Fibroblast of lung (primary cell): ENCODE results near the gene HBE1. TPM values are rescaled to one million over a fixed set of nuclear protein-coding genes. Genes with fewer than 3 reads are reported as not detected.

ENCODE experiments used
- DNase-seq, 2 donors: peaks; one replicate each; pipeline versions ENCODE4 v3.0.0 to v3.0.0-alpha.2; 2010; ENCODE audit warnings: low read depth in 2 of 2
- H2AFZ ChIP-seq: 2 replicates; pipeline ENCODE4 v1.5.1; 2012; ENCODE audit warnings: low read length, control low read depth, inconsistent platforms
- H3K27ac ChIP-seq: 2 replicates; pipeline ENCODE4 v1.5.1; 2011; ENCODE audit warnings: low read length, control low read depth; ENCODE audit not compliant: insufficient read depth
- H3K27me3 ChIP-seq: 2 replicates; pipeline ENCODE4 v1.5.1; 2011; ENCODE audit warnings: mild to moderate bottlenecking, low read length; ENCODE audit not compliant: control insufficient read depth, insufficient read depth
- H3K36me3 ChIP-seq: 2 replicates; pipeline ENCODE4 v1.5.1; 2011; ENCODE audit warnings: low read length; ENCODE audit not compliant: control insufficient read depth, insufficient read depth
- H3K4me1 ChIP-seq: 2 replicates; pipeline ENCODE4 v1.5.1; 2011; ENCODE audit warnings: low read length; ENCODE audit not compliant: control insufficient read depth, insufficient read depth; ENCODE audit errors: extremely low read depth
- H3K4me2 ChIP-seq: 2 replicates; pipeline ENCODE4 v1.5.1; 2011; ENCODE audit warnings: low read length, control low read depth; ENCODE audit not compliant: insufficient read depth; ENCODE audit errors: extremely low read depth
- H3K4me3 ChIP-seq, 4 experiments: fragments of 200-600 bp in 1 of 4; sonication (generic) in 1 of 4; replicated peaks in 1 of 4; 2 replicates each; pipeline ENCODE4 v1.5.1; 2011 to 2016; ENCODE audit warnings: low read length in 4 of 4, low read depth in 3 of 4, mild to moderate bottlenecking in 3 of 4, control low read depth in 2 of 4, inconsistent platforms in 1 of 4, mixed read lengths in 1 of 4; ENCODE audit not compliant: insufficient read depth in 1 of 4; ENCODE audit errors: control extremely low read depth in 1 of 4
- H3K79me2 ChIP-seq: 2 replicates; pipeline ENCODE4 v1.5.1; 2012; ENCODE audit warnings: mild to moderate bottlenecking, low read length, inconsistent platforms; ENCODE audit not compliant: control insufficient read depth, insufficient read depth
- H3K9ac ChIP-seq: 2 replicates; pipeline ENCODE4 v1.5.1; 2011; ENCODE audit warnings: mild to moderate bottlenecking, low read length, control low read depth; ENCODE audit not compliant: insufficient read depth
- H3K9me3 ChIP-seq: 2 replicates; pipeline ENCODE4 v1.5.1; 2012; ENCODE audit warnings: low read depth, low read length; ENCODE audit not compliant: control insufficient read depth, insufficient read depth
- H4K20me1 ChIP-seq: 2 replicates; pipeline ENCODE4 v1.5.1; 2011; ENCODE audit warnings: low read length; ENCODE audit not compliant: control insufficient read depth, insufficient read depth; ENCODE audit errors: extremely low read depth
- CTCF ChIP-seq, 2 donors: IDR thresholded peaks in 1 of 2; conservative IDR thresholded peaks in 1 of 2; 1 replicate in 1 of 2; 2 replicates in 1 of 2; pipeline ENCODE4 v1.5.1; 2011 to 2012; ENCODE audit warnings: low read length in 2 of 2, control low read depth in 1 of 2, inconsistent platforms in 1 of 2, low read depth in 1 of 2, mild to moderate bottlenecking in 1 of 2
- EZH2 ChIP-seq: IDR thresholded peaks from 2 replicates; pipeline ENCODE4 v1.5.1; 2012; ENCODE audit warnings: low read length, control low read depth, mild to moderate bottlenecking; ENCODE audit errors: missing control alignments
- polyA plus RNA-seq, 2 donors: library from polyadenylated mRNA; depleted of rRNA in 1 of 2; stranded (reverse) in 1 of 2; unstranded in 1 of 2; fragments of >200 nt; gene quantifications; 2 replicates each; pipeline ENCODE4 v1.2.1, GENCODE V29; 2011 to 2012; ENCODE audit warnings: missing spikeins in 1 of 2
- total RNA-seq: library from RNA; depleted of rRNA; stranded (reverse); fragments of >200 nt; gene quantifications from 2 replicates; pipeline ENCODE4 v1.2.1, GENCODE V29; 2014

The HBE1 gene
- total and polyA plus RNA-seq, 2 donors (not counting 1 experiment from before 2014, with no cell fraction given) = 0.33 to 3.1 TPM

GRCh38 chr11:5239046-5239445 lies 30.7 kb downstream of the HBE1 start:
- Histone ChIP-seq H4K20me1 (no peaks in the 10 kb centered on the region), H3K9me3 (no peaks in the 10 kb centered on the region), H3K27ac (no peak overlapping the region), H3K27me3 (no peaks in the 10 kb centered on the region), H3K4me2 (no peak overlapping the region), H2AFZ (no peak overlapping the region), H3K36me3 (no peaks in the 10 kb centered on the region), H3K4me1 (peaks cover 5% of the 10 kb centered on the region), H3K9ac (no peak overlapping the region), H3K79me2 (no peaks in the 10 kb centered on the region), H3K4me3 (no peak overlapping the region)
- no peak for TF ChIP-seq EZH2
- TF ChIP-seq CTCF (conservative IDR thresholded peaks at IDR 0.05 in 1 of 2, IDR thresholded peaks at IDR 0.05 in 1 of 2; ENCODE audit: low read depth in 1 of 2, low read length in 2 of 2) = no peak
- DNase-seq = no peak

- Histone ChIP-seq H3K9me3 (no peaks in the 10 kb centered on the region), H3K27ac (no peak overlapping the region), H3K36me3 (no peaks in the 10 kb centered on the region), H3K4me2 (no peak overlapping the region), H3K4me3 (no peak overlapping the region), H3K79me2 (no peaks in the 10 kb centered on the region), H3K4me1 (peaks cover 9% of the 10 kb centered on the region), H2AFZ (peak overlapping the region; percentile 39), H3K27me3 (no peaks in the 10 kb centered on the region), H3K9ac (no peak overlapping the region), H4K20me1 (no peaks in the 10 kb centered on the region)
- DNase-seq = no peak
- TF ChIP-seq CTCF (conservative IDR thresholded peaks at IDR 0.05 in 1 of 2, IDR thresholded peaks at IDR 0.05 in 1 of 2; ENCODE audit: low read depth in 1 of 2, low read length in 2 of 2) = no peak
- TF ChIP-seq EZH2 = no peak
Measured at GRCh38 chr11:5238486-5238885, 31.3 kb downstream of the HBE1 start.

GRCh38 chr11:5237420-5237819 lies 32.3 kb downstream of the HBE1 start:
- Histone ChIP-seq H3K36me3 (no peaks in the 10 kb centered on the region), H3K79me2 (no peaks in the 10 kb centered on the region), H3K9me3 (no peaks in the 10 kb centered on the region), H3K4me1 (peaks cover 9% of the 10 kb centered on the region), H3K4me3 (no peak overlapping the region), H2AFZ (no peak overlapping the region), H3K9ac (no peak overlapping the region), H4K20me1 (no peaks in the 10 kb centered on the region), H3K27me3 (no peaks in the 10 kb centered on the region), H3K27ac (no peak overlapping the region), H3K4me2 (no peak overlapping the region)
- TF ChIP-seq CTCF (conservative IDR thresholded peaks at IDR 0.05 in 1 of 2, IDR thresholded peaks at IDR 0.05 in 1 of 2; ENCODE audit: low read depth in 1 of 2, low read length in 2 of 2) (no peak), EZH2 (no peak)
- no peak for DNase-seq
